OCI-LY7 (cell line): ENCODE data around the gene CDC42BPB. TPM values are rescaled to one million over a fixed set of nuclear protein-coding genes. Genes with fewer than 3 reads are reported as not detected.

Experiments
- BruUV-seq: library from RNA; stranded (reverse); fragments of 400-500 nt; replicated peaks from 2 replicates; lab custom pipeline; 2021; lab: Mats Ljungman, UMichigan
- CTCF ChIA-PET: fragments of 300-600 bp; sonication (Branson Sonifier 250); formaldehyde crosslinking; loops from one replicate; lab custom pipeline; 2022; ENCODE audit warnings: antibody characterized with exemption; ENCODE audit not compliant: unreplicated experiment; lab: Charles Lee
- POLR2A ChIA-PET: fragments of 300-600 bp; sonication (Branson Sonifier 250); formaldehyde crosslinking; loops from one replicate; lab custom pipeline; 2022; ENCODE audit warnings: antibody characterized with exemption; lab: Charles Lee
- DNase-seq: peaks from one replicate; pipeline ENCODE4 v3.0.0-alpha.2; 2015; ENCODE audit warnings: low spot score
- H2AFZ ChIP-seq: fragments of 200-600 bp; sonication (generic), shearing (Covaris generic); 2 replicates; pipeline ENCODE4 v1.6.1; 2014; ENCODE audit warnings: mild to moderate bottlenecking, antibody characterized with exemption, low read length, moderate library complexity
- H3K27ac ChIP-seq: fragments of 200-600 bp; sonication (generic); 2 replicates; pipeline ENCODE4 v1.5.1; 2014; ENCODE audit warnings: mixed run types, low read depth, mild to moderate bottlenecking, moderate library complexity, low read length, inconsistent platforms; ENCODE audit not compliant: poor library complexity, severe bottlenecking
- H3K36me3 ChIP-seq: fragments of 200-600 bp; sonication (generic); 2 replicates; pipeline ENCODE4 v1.6.1; 2014; ENCODE audit warnings: mild to moderate bottlenecking, antibody characterized with exemption, low read length, moderate library complexity, mixed read lengths; ENCODE audit not compliant: insufficient read depth
- H3K4me1 ChIP-seq: fragments of 200-600 bp; sonication (generic); 2 replicates; pipeline ENCODE4 v1.5.1; 2014; ENCODE audit warnings: mild to moderate bottlenecking, low read length; ENCODE audit not compliant: insufficient read depth, poor library complexity, severe bottlenecking
- H3K4me2 ChIP-seq: fragments of 200-600 bp; sonication (generic); 2 replicates; pipeline ENCODE4 v1.6.1; 2014; ENCODE audit warnings: mild to moderate bottlenecking, low read length
- H3K4me3 ChIP-seq: fragments of 200-600 bp; sonication (generic); 2 replicates; pipeline ENCODE4 v1.5.1; 2014; ENCODE audit warnings: mild to moderate bottlenecking, low read depth, low read length; ENCODE audit not compliant: poor library complexity, severe bottlenecking
- H3K79me2 ChIP-seq: fragments of 200-600 bp; sonication (generic); 2 replicates; pipeline ENCODE4 v1.6.1; 2016; ENCODE audit warnings: low read depth, mild to moderate bottlenecking, low read length, moderate library complexity, mixed read lengths; ENCODE audit not compliant: insufficient read depth
- H3K9me2 ChIP-seq: fragments of 200-600 bp; sonication (generic); 2 replicates; pipeline ENCODE4 v1.6.1; 2016; ENCODE audit warnings: mild to moderate bottlenecking, low read length, mixed read lengths; ENCODE audit not compliant: insufficient read depth
- H3K9me3 ChIP-seq: fragments of 200-600 bp; sonication (generic); 2 replicates; pipeline ENCODE4 v1.6.1; 2014; ENCODE audit warnings: mild to moderate bottlenecking, mixed run types, low read length, mixed read lengths
- H4K20me1 ChIP-seq: fragments of 200-600 bp; sonication (generic); 2 replicates; pipeline ENCODE4 v1.6.1; 2014; ENCODE audit warnings: mild to moderate bottlenecking, antibody characterized with exemption, low read length, moderate library complexity, mixed read lengths; ENCODE audit not compliant: insufficient read depth
- CTCF ChIP-seq: fragments of 200-600 bp; sonication (generic); conservative IDR thresholded peaks from 2 replicates; pipeline ENCODE4 v1.5.1; 2014; ENCODE audit warnings: mild to moderate bottlenecking, antibody characterized with exemption, low read length, moderate library complexity, mixed read lengths
- EZH2phosphoT487 ChIP-seq: fragments of 200-600 bp; sonication (generic); IDR thresholded peaks from 2 replicates; pipeline ENCODE4 v1.6.1; 2018; ENCODE audit warnings: low read depth, borderline replicate concordance, mild to moderate bottlenecking, mixed run types, antibody characterized with exemption, low read length, moderate library complexity, mixed read lengths
- intact Hi-C: fragments of 100-400 bp; cut with micrococcal nuclease; formaldehyde crosslinking; loops from one replicate; pipeline ENCODE4 v1.10.0; 2022; ENCODE audit not compliant: unreplicated experiment
- total RNA-seq, 2 experiments: library from RNA; depleted of rRNA in 1 of 2; stranded (reverse); fragments of >200 nt in 1 of 2; shearing (Covaris generic) in 1 of 2; gene quantifications; 2 replicates each; pipeline ENCODE4 v1.2.3, GENCODE V29; 2014 to 2022

Gene CDC42BPB
- total RNA-seq, 2 experiments from 2014 or later = 0.03 to 0.46 TPM

- TF ChIP-seq CTCF = no peak
- TF ChIP-seq EZH2phosphoT487 = no peak
- H3K9me3 ChIP-seq = no peaks in the 10 kb centered on the region
These were observed 37.9 kb upstream of the CDC42BPB start for GRCh38 chr14:103095210-103095778.

GRCh38 chr14:103094406-103095209, 37.3 kb upstream of the CDC42BPB start, which contains the start of gene EXOC3L4:
TSS of gene EXOC3L4 (plus strand) at chr14:103094725. CDS start at chr14:103100220, 5,495 bp downstream.
- H3K27ac ChIP-seq = no peak within 1 kb of the TSS
- intact Hi-C loops = no loop called here
- no peaks in the 10 kb centered on the region for H3K36me3 ChIP-seq
- H3K9me2 ChIP-seq = no peaks in the 10 kb centered on the region
- no peak within 1 kb of the TSS for H2AFZ ChIP-seq
- no peak within 1 kb of the TSS for H3K4me2 ChIP-seq
- ChIA-PET POLR2A (interaction anchor here (0.7 kb wide), 1 partner anchor 8 kb away, joined by 7 read pairs; no protein-coding TSS in a partner anchor), CTCF (no interaction called here)
- H3K4me3 ChIP-seq = no peak within 1 kb of the TSS
- no peaks in the 10 kb centered on the region for H3K4me1 ChIP-seq
- no peak for DNase-seq
- H3K9me3 ChIP-seq = no peaks in the 10 kb centered on the region
- no peak for TF ChIP-seq CTCF
- TF ChIP-seq EZH2phosphoT487 = no peak
- no peaks in the 10 kb centered on the region for H3K79me2 ChIP-seq
- no peaks in the 10 kb centered on the region for H4K20me1 ChIP-seq
- no TSS peak for BruUV-seq

More at GRCh38 chr14:103095210-103095778, 37.9 kb upstream of the CDC42BPB start:
- no peak for DNase-seq
- CTCF ChIA-PET = interaction anchor here (1.0 kb wide), 1 partner anchor 10 kb away, joined by 4 read pairs; no protein-coding TSS in a partner anchor
- no peak overlapping the region for H3K4me3 ChIP-seq
- no peak overlapping the region for H3K4me2 ChIP-seq
- H3K9me2 ChIP-seq = no peaks in the 10 kb centered on the region
- no TSS peak for BruUV-seq
- peaks cover 5% of the 10 kb centered on the region for H3K4me1 ChIP-seq
- intact Hi-C loops = no loop called here
- no peak overlapping the region for H3K27ac ChIP-seq
- no peak overlapping the region for H2AFZ ChIP-seq
- POLR2A ChIA-PET = interaction anchor here (1.7 kb wide), 1 partner anchor 10 kb away, joined by 9 read pairs; no protein-coding TSS in a partner anchor
- no peaks in the 10 kb centered on the region for H3K79me2 ChIP-seq
- H4K20me1 ChIP-seq = no peaks in the 10 kb centered on the region
- no peaks in the 10 kb centered on the region for H3K36me3 ChIP-seq
